Measurements from ENCODE around the gene SLC16A1.
"Not testable (repeated sequence)": the region's sequence is repeated elsewhere in the genome, so short reads cannot be mapped to it uniquely, and the experiment has no call there.

Gene SLC16A1

DNA sequence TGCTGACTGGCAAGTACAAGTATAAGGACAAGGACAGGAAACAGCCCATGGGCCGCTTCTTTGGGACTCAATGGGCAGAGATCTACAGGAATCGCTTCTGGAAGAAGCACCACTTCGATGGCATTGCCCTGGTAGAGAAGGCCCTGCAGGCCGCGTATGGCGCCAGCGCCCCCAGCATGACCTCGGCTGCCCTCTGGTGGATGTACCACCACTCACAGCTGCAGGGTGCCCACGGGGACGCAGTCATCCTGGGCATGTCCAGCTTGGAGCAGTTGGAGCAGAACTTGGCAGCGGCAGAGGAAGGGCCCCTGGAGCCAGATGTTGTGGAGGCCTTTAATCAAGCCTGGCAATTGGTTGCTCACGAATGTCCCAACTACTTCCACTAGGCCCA lies 32.0 kb downstream of the SLC16A1 start:
- no peak for DNase-seq (ENCODE audit: low spot score)

DNA sequence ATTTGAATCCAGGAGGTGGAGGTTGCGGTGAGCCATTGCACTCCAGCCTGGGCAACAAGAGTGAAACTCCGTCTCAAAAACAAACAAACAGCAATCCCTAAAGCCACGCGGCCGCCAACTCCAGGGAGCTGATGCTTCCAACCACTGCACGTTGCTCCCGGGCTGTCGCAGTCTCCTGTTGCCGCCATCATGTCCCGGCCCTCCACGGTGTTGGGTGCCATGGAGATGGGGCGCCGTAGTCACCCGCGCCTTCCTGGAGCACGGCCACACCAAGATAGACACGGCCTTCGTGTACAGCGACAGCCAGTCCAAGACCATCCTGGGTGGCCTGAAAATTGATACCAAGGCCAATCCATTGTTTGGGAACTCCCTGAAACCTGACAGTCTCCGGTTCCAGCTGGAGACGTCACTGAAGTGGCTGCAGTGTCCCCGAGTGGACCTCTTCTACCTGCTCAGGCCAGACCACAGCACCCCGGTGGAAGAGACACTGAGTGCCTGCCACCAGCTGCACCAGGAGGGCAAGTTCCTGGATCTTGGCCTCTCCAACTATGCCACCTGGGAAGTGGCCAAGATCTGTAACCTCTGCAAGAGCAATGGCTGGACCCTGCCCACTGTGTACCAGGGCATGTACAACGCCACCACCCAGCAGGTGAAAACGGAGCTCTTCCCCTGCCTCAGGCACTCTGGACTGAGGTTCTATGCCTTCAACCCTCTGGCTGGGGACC lies 32.6 kb downstream of the SLC16A1 start:
- DNase-seq (ENCODE audit: low spot score), result no peak

DNA sequence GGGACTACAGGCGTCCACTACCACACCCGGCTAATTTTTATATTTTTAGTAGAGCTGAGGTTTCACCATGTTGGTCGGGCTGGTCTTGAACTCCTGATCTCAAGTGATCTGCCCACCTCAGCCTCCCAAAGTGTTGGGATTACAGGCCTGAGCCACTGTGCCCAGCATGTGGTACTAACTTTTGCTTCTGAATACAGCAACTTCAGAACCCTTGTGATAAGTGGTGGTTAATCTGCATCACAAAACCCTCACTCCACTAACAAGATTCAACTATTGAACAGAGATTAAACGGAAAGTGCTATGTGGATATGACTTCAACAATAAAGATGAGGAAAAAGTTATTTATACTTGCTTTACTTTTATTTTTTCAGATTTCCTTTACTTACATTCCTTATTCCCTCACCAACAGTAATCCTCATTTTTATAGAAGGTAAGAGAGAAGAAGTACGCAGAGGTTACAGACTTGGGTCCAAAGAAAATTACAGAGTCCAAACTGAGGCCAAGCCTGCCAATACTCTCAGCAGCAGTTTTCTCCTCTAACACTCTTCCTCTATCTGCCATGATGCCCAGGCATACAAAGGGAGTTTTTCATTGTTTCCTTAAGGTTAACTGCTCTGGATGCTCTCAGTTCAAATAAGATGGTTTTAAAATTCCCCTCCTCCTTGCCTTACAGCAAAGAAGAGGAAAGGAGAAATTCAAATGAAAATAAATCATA lies 44.3 kb downstream of the SLC16A1 start:
- DNase-seq (ENCODE audit: low spot score), result no peak

DNA sequence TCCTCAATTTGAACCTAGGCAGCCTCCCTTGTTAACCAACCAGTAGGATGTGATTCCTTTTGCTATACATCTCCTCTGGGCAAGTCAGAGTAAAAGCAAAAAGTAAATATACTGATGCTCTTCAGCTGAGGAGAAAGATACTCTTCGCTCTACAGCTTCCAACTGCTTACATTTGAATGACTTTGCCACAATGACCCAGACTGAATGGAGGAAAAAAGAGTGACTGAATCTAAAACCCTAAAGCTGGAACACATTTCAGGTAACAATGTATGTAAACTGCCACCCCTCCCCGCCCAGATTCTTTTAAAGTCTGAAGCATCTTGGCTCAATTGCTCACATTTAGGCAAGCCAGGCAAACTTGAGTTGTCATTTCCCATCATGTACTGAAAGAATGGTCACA lies 46.1 kb downstream of the SLC16A1 start:
- no peak for DNase-seq (ENCODE audit: low spot score)

- no peak for DNase-seq (ENCODE audit: low spot score)
These were observed 49.8 kb downstream of the SLC16A1 start for GRCh38 chr1:112906150-112906698.

GRCh38 chr1:112905395-112906149 lies 50.4 kb downstream of the SLC16A1 start:
- DNase-seq (ENCODE audit: low spot score), result no peak

DNA sequence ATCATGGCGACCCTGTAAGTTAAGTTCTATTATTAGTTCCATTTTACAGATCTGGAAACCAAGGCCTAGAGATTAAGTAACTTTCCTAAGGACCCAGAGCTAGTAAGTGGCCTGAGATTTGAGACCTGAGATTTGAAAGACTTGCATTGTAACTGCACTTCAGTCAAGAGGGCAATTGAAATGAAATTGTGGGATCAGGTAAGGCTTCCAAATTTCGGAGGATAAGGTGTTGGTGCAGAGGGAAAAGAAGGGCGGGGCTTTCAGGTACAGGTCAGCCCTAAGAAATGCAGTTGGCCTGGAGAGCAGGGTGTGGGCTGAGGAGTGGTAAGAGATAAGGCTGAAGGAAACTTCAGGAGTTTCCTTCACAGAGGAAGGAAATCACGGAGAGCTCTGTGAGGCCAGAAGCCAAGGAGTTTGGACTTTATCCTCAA lies 51.1 kb downstream of the SLC16A1 start:
- DNase-seq (ENCODE audit: low spot score), result no peak

GRCh38 chr1:112904071-112904830 lies 51.7 kb downstream of the SLC16A1 start:
- DNase-seq (ENCODE audit: low spot score), result no peak

DNA sequence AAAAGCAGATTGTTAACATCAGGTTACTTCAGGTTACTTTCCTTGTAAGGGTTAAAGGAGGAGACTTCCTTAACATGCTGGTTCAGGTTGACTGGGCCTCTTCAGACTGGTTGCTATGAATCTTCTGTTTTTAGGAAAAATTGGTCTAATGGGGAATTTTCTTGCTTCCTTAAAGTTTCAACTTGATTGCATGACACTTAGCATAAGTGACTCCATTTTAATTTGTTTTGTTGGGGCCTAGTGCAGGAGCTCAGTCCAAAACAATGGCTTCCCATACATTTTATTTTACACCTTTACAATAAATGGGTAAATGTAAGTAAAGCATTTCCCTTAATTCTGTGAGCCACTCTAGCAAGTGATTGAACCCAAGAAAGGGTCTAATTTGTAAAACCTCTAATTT lies 53.8 kb downstream of the SLC16A1 start:
- no peak for DNase-seq (ENCODE audit: low spot score)

GRCh38 chr1:112901387-112901786 lies 54.6 kb downstream of the SLC16A1 start:
- DNase-seq (ENCODE audit: low spot score), result no peak

- no peak for DNase-seq (ENCODE audit: low spot score)
These were observed 59.2 kb downstream of the SLC16A1 start for GRCh38 chr1:112896783-112897182.

GRCh38 chr1:112894561-112895011 lies 61.4 kb downstream of the SLC16A1 start:
- DNase-seq (ENCODE audit: low spot score), result no peak

DNA sequence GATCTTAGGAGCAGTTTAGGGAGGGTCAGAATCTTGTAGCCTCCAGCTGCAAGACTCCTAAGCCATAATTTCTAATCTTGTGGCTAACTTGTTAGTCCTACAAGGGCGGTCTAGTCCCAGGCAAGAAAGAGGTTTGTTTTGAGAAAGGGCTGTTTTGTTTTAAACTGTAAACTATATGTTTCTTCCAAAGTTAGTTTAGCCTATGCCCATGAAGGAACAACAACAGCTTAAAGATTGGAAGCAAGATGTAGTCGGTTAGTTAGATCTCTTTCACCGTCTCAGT lies 62.0 kb downstream of the SLC16A1 start:
- DNase-seq (ENCODE audit: low spot score), result no peak

DNA sequence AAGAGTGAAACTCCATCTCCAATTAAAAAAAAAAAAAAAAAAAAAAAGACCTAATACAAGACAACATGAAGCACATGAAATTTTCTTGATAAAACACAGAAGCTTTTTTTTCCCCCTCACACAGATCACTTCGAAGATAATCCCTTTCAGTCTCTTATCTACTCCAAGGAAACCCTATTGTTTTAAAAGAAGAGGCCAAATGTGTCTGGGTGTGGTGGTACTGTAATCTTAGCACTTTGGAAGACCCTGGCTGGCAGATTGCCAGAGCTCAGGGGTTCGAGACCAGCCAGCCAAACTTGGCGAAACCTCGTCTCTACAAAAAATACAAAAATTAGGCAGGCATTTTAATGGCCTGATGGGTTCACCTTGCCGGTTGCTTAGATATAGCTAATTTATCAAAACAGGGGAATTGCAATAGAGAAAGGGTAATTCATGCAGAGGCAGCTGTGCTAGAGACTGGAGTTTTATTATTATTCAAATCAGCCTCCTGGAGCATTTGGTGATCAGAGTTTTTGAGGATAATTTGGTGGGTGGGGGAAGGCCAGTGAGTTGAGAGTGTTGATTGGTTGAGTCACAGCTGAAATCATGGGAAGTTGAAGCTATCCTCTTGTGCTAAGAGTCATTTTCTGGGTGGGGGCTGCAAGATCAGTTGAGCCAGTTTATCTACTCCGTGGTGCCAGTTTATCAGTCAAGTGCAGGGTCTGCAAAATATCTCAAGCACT lies 62.5 kb downstream of the SLC16A1 start:
- DNase-seq (ENCODE audit: low spot score), result no peak

- not testable (repeated sequence) for DNase-seq (ENCODE audit: low spot score)
These were observed 66.1 kb downstream of the SLC16A1 start for GRCh38 chr1:112889906-112890305.

DNA sequence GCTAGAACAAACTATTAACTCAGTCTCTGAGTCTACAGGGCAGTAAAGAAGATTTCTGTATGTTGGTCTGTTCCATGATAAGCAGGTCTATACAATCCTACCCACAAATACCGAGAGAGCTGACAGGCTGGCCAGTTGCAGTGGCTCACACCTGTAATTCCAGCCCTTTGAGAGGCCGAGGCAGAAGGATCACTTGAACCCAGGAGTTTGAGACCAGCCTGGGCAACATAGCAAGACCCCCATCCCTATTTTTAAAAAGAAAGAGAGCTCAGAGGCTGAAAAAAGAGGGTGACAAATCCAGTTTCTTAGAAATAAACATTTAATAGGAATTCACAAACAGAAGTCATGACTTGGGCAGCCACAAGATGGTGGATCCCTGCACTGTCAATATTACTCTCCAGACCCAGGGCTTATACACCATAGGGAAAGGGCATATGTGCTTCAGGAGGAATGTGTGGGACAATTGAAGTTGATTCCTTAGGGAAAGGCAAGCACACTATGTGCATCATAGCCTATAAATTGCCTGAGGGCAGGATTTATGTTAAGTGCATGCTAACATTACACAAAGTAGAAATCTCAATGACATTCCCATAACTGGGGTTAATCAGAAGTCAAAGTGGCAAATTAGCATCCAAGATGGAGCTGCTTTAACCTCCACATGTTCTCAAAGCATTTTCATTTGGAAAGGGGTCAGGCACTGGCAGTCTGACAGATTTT lies 66.8 kb downstream of the SLC16A1 start:
- no peak for DNase-seq (ENCODE audit: low spot score)

DNA sequence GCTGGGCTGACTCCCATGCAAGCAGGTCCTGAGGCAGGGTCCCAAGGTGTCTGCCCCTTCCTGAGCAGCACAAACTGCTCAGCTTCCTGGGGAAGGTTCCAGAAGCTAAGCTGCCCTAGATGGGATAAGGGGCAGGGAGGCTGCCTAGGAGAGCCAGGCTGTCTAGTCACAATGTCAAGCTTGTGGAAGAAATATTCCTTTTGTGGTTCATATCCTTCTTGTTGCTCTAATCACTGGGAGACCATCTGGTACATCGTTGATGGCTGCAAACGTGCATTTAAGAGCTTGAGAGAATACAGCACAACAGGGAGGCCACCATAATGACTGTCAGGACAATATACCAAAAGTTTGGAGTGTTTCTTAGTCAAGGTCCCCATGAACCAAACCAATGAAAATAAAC lies 67.4 kb downstream of the SLC16A1 start:
- no peak for DNase-seq (ENCODE audit: low spot score)

- DNase-seq (ENCODE audit: low spot score), result no peak
These were observed 68.3 kb downstream of the SLC16A1 start for GRCh38 chr1:112887599-112888283.

- not testable (repeated sequence) for DNase-seq (ENCODE audit: low spot score)
These were observed 71.0 kb downstream of the SLC16A1 start for GRCh38 chr1:112884996-112885395.

- no peak for DNase-seq (ENCODE audit: low spot score)
These were observed 73.7 kb downstream of the SLC16A1 start for GRCh38 chr1:112882271-112882744.

Measured in SW480 (cell line).